NCI-H345 (cell line): ENCODE measurements around the gene PIBF1.

Experiments
- DNase-seq: peaks from one replicate; lab custom pipeline; 2025; lab: John Stamatoyannopoulos, UW

Gene PIBF1

DNA sequence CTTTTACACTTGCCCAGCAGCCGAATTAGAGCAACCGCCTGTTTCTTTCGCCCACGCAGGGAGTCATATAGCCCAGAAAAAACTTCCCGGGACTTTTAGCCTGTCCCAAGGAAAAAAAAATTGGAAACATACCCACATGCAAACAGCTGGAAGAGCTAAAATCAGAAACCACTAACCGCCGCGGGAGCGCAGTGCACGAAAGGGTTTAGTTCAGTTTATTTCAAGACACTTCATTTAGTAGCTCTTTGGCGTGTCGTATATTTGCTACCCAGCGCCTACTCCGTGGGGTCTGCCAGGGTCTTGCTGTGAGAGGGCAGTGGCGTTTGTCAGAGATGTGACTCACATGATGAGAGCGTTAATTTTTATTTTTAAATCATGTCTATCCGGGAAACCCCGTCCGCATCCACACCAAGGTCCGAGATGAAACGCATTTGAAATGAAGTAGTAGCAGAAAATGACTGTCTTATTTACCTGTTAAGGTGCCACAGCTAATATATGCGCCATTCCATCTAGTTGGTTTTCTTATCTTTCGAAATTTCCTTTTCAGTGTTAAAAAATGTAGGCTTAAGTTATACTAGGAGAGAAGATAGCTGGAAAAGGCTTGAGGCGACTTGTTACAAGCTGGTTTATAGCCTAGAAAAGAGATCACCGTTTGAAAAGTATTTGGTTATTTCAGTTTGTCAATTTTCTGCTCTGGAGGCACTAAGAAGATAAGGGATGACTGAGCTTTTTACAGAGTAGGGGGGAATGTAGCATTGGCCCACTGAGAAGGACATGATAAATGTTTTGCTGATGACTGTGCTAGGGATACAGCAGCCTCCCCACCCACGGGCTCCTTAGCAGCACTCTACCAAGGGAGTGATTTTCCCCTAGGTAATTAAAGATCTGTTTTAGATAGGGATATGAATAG lies 278.6 kb downstream of the PIBF1 start:
- DNase-seq, result peak; percentile 38

DNA sequence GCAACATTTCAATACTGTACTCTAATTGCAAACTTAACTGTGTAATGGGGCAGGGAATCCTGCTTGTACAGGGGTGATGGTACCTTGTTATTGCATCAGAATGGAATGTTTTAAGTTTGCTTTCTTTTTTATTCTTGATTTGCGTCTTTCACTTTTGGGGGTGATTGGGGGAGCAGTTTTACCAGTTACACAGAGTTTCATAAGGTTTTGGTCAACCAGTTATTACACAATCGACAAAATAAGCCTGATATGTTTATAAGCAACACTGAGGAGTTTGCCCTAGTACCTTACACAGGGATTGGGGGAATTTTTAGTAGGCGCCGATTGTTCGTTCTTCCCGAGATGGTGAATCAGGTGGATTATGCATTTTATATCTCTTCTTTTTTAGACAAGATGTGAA lies 279.5 kb downstream of the PIBF1 start:
- peak; percentile 14 for DNase-seq

DNA sequence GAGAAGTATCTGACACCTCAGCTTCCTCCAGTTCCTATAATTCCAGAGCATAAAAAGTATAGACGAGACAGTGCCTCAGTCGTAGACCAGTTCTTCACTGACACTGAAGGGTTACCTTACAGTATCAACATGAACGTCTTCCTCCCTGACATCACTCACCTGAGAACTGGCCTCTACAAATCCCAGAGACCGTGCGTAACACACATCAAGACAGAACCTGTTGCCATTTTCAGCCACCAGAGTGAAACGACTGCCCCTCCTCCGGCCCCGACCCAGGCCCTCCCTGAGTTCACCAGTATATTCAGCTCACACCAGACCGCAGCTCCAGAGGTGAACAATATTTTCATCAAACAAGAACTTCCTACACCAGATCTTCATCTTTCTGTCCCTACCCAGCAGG lies 279.9 kb downstream of the PIBF1 start:
- DNase-seq, result no peak

GRCh38 chr13:73062468-73062867 lies 280.5 kb downstream of the PIBF1 start:
- no peak for DNase-seq

GRCh38 chr13:73063166-73063565 lies 281.2 kb downstream of the PIBF1 start:
- no peak for DNase-seq

DNA sequence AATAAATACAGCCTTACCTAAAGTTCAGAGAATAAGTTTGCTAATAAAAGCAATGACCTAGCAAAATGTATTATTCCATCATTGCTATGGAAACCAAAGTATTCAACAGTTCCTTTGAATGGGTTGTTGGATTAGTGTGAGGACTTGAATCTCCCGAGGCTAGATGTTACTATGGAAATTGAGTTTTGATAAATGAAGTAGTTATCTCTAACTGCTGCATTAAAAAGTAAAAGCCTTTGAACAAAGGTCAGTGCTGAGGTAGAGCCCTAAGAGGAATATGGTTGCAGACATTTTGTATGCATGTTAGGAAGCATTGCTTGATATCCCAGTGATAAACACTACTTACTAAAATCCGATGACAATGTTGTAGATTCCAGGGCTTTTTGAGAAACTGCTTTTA lies 283.1 kb downstream of the PIBF1 start:
- DNase-seq, result peak; percentile 9

DNA sequence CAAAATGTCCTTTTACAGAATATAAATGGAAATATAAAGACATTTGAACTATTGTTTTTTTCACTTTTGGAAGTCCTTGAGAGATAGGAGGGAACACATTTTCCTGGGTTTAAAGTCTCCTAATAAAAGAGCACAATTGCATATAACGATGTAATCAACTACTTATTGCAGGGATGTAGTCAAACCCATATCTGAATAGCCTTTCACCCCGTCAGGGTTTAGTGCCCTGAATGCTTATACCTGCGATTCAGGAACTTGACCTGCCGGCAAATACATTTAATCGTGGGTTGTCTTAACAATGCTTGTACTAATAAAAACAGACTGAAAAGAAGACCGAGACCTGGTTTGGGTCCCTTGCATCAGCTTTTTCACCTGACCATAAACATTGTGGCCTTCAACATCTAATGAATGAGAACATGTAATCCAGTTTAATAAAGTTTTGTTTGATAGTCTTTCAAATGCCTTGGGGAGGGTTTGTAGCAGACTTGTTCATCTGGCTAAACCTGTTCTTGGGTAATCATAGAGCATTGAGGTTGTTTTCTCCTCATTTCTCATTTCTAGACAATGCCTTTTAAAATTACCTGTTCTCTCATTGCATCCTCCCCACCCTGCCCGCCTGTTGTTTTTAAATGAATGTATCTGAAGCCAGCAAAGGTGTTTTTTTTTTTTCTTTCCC lies 283.9 kb downstream of the PIBF1 start:
- peak; percentile 78 for DNase-seq
